ENCODE results near the gene TMEM150B.
A peak's percentile ranks its signal among the peaks of the same experiment; 100 is the strongest.

Gene TMEM150B

GRCh38 chr19:55354698-55355212, 29.6 kb upstream of the TMEM150B start, which contains the start of gene COX6B2:
COX6B2 (minus strand) TSS chr19:55354719; CDS start chr19:55354521, 198 bp downstream.
- DNase-seq, result no peak

- DNase-seq, result peak; percentile 30 to 65
Observed at GRCh38 chr19:55353803-55354697, 28.9 kb upstream of the TMEM150B start.

GRCh38 chr19:55353356-55353802, 28.2 kb upstream of the TMEM150B start:
- no peak for DNase-seq

- DNase-seq, result no peak
Observed at GRCh38 chr19:55352549-55353145, 27.5 kb upstream of the TMEM150B start.

GRCh38 chr19:55352040-55352439, 26.9 kb upstream of the TMEM150B start:
- DNase-seq, result no peak

- DNase-seq, result no peak
Observed at GRCh38 chr19:55350620-55351315, 25.6 kb upstream of the TMEM150B start.

- DNase-seq, result no peak
Observed at GRCh38 chr19:55348317-55349034, 23.3 kb upstream of the TMEM150B start.

- DNase-seq, result no peak
Observed at GRCh38 chr19:55347442-55348009, 22.4 kb upstream of the TMEM150B start.

GRCh38 chr19:55346725-55347441, 21.7 kb upstream of the TMEM150B start:
- DNase-seq, result no peak

GRCh38 chr19:55345818-55346724, 20.9 kb upstream of the TMEM150B start:
- no peak for DNase-seq

- DNase-seq, result no peak
Observed at GRCh38 chr19:55345101-55345817, 20.1 kb upstream of the TMEM150B start.

- no peak for DNase-seq
Observed at GRCh38 chr19:55344444-55344843, 19.3 kb upstream of the TMEM150B start.

GRCh38 chr19:55341595-55342531, 16.7 kb upstream of the TMEM150B start:
- DNase-seq, result no peak

GRCh38 chr19:55341171-55341588, 16.0 kb upstream of the TMEM150B start:
- DNase-seq, result peak; percentile 59 to 85

GRCh38 chr19:55340784-55341147, 15.6 kb upstream of the TMEM150B start:
- peak in 1 of 2 donors; percentile 13 for DNase-seq

GRCh38 chr19:55339889-55340783, 15.0 kb upstream of the TMEM150B start:
- DNase-seq, result peak; percentile 11 to 29
